RWPE2 (cell line): ENCODE measurements around the gene PIGP.

ENCODE experiments used
- ATAC-seq: fragments of 200-7000 bp; cut with Tn5 transposase; 3 replicates; pipeline ENCODE4 v1.9.1; 2021; ENCODE audit warnings: low read depth
- DNase-seq: peaks from one replicate; pipeline ENCODE4 v3.0.0-alpha.2; 2020; ENCODE audit warnings: low spot score
- H3K27ac ChIP-seq: fragments of 450-650 bp; 2 replicates; pipeline ENCODE4 v1.5.1; 2017; ENCODE audit warnings: mild to moderate bottlenecking; ENCODE audit not compliant: poor library complexity, severe bottlenecking
- H3K27me3 ChIP-seq: fragments of 250-450 bp; sonication (Bioruptor Pico); 2 replicates; pipeline ENCODE4 v1.5.1; 2021; ENCODE audit warnings: mild to moderate bottlenecking, moderate library complexity; ENCODE audit not compliant: insufficient read depth, poor library complexity, severe bottlenecking
- H3K36me3 ChIP-seq: fragments of 250-450 bp; sonication (Bioruptor Pico); 2 replicates; pipeline ENCODE4 v1.5.1; 2020; ENCODE audit warnings: low read depth, mild to moderate bottlenecking, moderate library complexity
- H3K4me1 ChIP-seq: fragments of 250-450 bp; sonication (Bioruptor Pico); 2 replicates; pipeline ENCODE4 v1.5.1; 2021; ENCODE audit warnings: mild to moderate bottlenecking, moderate library complexity; ENCODE audit not compliant: insufficient read depth, poor library complexity, severe bottlenecking
- H3K4me3 ChIP-seq: fragments of 250-450 bp; sonication (Bioruptor Pico); 2 replicates; pipeline ENCODE4 v1.5.1; 2021; ENCODE audit warnings: mild to moderate bottlenecking, moderate library complexity; ENCODE audit not compliant: severe bottlenecking
- H3K9me3 ChIP-seq: fragments of 250-450 bp; sonication (Bioruptor Pico); 2 replicates; pipeline ENCODE4 v1.5.1; 2021; ENCODE audit warnings: mild to moderate bottlenecking, moderate library complexity; ENCODE audit not compliant: severe bottlenecking
- CTCF ChIP-seq: fragments of 450-650 bp; IDR thresholded peaks from one replicate; pipeline ENCODE4 v1.5.1; 2017; ENCODE audit warnings: mild to moderate bottlenecking, moderate library complexity; ENCODE audit not compliant: poor library complexity, severe bottlenecking

Gene PIGP

GRCh38 chr21:37073417-37074196 lies 736 bp upstream of the PIGP start:
- H3K9me3 ChIP-seq, result no peaks in the 10 kb centered on the region
- ATAC-seq (peak; percentile 8; the same call in 2 of the 3 replicates), DNase-seq (peak; percentile 66)
- H3K36me3 ChIP-seq, result peaks cover 13% of the 10 kb centered on the region
- no peaks in the 10 kb centered on the region for H3K27me3 ChIP-seq
- H3K27ac ChIP-seq, result peak overlapping the region; percentile 74
- peak overlapping the region; percentile 88 for H3K4me3 ChIP-seq
- TF ChIP-seq CTCF, result no peak
- H3K4me1 ChIP-seq, result no peaks in the 10 kb centered on the region

- Histone ChIP-seq H3K9me3 (no peaks in the 10 kb centered on the region), H3K27me3 (no peaks in the 10 kb centered on the region), H3K4me1 (no peaks in the 10 kb centered on the region), H3K36me3 (peaks cover 17% of the 10 kb centered on the region), H3K4me3 (peak overlapping the region; percentile 88), H3K27ac (peak overlapping the region; percentile 74)
- ATAC-seq (peak; percentile 76), DNase-seq (peak; percentile 86)
- no peak for TF ChIP-seq CTCF
These were observed 440 bp downstream of the PIGP start for GRCh38 chr21:37072274-37072987.

GRCh38 chr21:37071561-37072273 lies 1.2 kb downstream of the PIGP start:
- no peaks in the 10 kb centered on the region for H3K9me3 ChIP-seq
- H3K27ac ChIP-seq, result peak overlapping the region; percentile 74
- DNase-seq (no peak), ATAC-seq (no peak)
- TF ChIP-seq CTCF, result no peak
- H3K36me3 ChIP-seq, result peaks cover 23% of the 10 kb centered on the region
- no peaks in the 10 kb centered on the region for H3K27me3 ChIP-seq
- no peaks in the 10 kb centered on the region for H3K4me1 ChIP-seq
- H3K4me3 ChIP-seq, result peak overlapping the region; percentile 88

- DNase-seq, result no peak
- no peak for ATAC-seq
- no peak for TF ChIP-seq CTCF
- H3K27ac ChIP-seq, result no peak overlapping the region
- H3K4me1 ChIP-seq, result peaks cover 1% of the 10 kb centered on the region
- peaks cover 37% of the 10 kb centered on the region for H3K36me3 ChIP-seq
- no peaks in the 10 kb centered on the region for H3K27me3 ChIP-seq
- no peaks in the 10 kb centered on the region for H3K9me3 ChIP-seq
- H3K4me3 ChIP-seq, result no peak overlapping the region
These were observed 7.2 kb downstream of the PIGP start for GRCh38 chr21:37065561-37066177.
